GM18873 (cell line): ENCODE data around the gene SLC12A9.
"Not testable (repeated sequence)": the region's sequence is repeated elsewhere in the genome, so short reads cannot be mapped to it uniquely, and the experiment has no call there.

Experiments used
- ATAC-seq: cut with Tn5 transposase; IDR thresholded peaks from one replicate; pipeline ENCODE4 v1.9.1; 2021; ENCODE audit warnings: mild to moderate bottlenecking, moderate library complexity, moderate number of reproducible peaks; ENCODE audit not compliant: unreplicated experiment, low FRiP score

SLC12A9 gene

DNA sequence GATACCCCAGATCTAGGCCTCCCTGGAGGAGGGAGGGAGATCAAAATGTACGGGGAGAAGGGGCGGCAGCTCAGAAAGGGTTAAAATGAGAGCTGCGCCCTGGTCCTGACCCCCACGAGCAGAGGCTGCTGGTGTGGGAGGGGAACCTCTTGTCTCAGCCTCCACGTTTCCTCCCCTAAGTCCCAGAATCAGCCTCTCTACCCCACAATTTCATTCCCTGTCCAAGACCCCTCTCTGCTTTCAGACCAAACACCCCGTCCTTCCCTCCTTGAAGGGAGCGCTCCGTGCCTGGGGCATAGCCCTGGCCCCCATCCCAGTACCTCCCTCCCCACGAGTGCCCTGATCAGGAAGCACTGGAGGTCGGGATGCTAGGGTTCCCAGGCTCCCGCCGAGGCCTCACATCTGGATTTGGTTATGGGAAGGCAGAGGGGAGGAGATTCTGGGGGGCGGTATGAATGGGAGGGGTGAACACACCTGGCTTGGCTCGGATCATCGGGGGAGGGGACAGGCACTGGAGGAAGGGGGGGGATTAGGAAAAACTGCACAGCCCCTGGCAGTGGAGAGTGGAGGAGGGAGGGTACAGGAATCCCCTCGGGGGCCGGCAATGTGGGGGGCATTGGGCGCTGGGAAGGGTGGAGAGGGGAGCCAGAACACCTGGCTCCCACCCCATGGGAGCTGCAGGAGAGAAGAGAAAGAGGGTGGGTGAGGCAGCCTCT, 27.9 kb upstream of the SLC12A9 start:
- no peak for ATAC-seq

DNA sequence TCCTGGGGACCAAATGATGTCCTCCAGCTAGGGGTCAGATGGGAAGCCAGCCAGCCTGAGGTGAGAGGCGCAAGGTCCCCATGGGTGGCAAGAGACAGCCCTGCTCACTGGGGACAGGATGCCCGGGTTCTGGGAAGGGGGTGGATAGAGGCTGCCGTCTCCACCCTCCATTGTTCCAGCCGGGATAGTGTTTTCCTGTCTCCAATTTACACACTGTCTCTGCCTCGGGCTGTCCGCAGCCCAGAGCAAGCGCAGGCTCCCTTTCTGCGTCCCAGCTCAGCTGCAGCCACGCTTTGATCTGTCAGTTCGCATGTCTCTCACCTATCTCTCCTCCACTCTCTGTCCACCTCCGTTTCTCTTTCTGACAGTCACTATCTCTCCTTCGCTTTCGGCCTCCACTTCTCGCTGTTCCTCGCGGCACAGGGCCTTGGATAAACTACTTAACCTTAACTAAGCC, 27.3 kb upstream of the SLC12A9 start:
- ATAC-seq, result no peak

DNA sequence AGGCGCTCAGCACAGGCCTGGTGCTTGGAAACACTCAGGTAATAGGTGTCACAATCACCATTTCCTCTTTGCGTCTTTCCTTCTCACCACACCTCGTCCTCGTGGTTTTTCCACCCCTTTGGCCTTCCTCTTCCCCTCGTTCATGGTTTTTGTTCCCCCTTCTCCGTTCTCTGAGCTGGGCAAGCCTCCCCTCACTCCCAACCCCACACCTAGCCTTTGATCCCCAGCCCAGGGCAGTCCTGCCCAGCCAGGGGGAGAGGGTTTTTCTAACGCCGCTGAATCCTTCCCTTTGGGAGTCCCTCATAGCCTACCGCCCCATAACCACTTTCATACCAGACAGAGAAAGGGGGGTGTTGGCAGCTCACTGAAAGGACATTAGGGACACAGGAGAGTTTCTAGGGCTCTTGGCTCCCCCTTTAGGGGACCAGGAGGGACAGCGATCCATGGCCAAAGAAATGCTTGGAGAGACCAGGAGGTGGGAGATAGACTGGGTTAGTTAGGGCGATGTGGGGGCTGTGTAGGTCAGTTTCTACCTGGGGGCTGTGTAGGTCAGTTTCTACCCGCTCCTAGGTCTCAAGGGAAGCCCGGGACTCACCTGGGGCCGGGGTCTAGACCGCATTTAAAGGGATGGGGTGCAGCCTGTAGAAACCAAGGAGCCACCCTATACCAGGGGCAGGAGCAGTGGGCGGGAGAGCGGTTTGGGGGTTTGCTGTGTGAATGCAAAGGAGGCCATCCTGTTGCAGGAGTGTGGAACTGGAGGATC, 26.6 kb upstream of the SLC12A9 start:
- ATAC-seq, result no peak

DNA sequence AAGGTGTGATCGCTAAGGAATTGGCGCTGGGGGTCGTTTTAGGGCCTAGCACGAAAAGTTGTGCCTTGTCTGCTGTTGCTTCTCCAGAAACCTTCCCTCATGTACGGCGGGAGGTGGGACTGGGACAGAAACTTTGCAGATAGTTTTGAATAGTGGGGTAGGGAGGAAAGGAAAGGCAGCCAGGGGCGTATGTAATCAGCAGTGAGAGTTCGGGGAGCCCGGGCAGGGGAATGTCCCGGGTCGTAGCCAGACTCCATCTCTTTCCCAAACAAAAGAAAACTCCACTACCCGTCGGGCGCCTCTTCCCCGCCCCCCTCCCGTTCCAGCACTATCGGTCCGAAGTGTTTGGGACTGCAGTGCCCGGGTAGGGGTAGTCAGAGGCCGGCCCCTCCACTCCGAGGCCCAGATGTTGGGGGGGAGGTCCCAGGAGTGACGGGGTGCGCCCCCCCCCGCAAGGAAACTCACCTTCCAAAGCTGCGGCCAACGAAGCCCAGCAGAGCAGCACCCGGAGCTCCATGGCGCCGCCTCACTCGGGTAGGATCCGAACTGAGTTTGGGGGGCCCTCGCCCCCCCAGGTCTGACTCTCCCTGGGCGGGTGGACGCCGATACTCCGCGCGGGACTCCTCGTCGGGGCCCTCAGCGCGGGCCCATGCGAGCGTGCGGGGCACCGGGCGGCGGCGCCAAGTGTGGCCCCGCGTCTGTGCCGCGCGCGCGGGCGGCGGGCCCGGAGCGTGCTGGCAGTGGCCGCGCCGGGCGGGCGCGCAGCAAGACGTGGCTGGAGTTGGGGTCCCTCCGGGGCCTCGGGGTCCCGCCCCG, 25.8 kb upstream of the SLC12A9 start:
- ATAC-seq, result no peak

DNA sequence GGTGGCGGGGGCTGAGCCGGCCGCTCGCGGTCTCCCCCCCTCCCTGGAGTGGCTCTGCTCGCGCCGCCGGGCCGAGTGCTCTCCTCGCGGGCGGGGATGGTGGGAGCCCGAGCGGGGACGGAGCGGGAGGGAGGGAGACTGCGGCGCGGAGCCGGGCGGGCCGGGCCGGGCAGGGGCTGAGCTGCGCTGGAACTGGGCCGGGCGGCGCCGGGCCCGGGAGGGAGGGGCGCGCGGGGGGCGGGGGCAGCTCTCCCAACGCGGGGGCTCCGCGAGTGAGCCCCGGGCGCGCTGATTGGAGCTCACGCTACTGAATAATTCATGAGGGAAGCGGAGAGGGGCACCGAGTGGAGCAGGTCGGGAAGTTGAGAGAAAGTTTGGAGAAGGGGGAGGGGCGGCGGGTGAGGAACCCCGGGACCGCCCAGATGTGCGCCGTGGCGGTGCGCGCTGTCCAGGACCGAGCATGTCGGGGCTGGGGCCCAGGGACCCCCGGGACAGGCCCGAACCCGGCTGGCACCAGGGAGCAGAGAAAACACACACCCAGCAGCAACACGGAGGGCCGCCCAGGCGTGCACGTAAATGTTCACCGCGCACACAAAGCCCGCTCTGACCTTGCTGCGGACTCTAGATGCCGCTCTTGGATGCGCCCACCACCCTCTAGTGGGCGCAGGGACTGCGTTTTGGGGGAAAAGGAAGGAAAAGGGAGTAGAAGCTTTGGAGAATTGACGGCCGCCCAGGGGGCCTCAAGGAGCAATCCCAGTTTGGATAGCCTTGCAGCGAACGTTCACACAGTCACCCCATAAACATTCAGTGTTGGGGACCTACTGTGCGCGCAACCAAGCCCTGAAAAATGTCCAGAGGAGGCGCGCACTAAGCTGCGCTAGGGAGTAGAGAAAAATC, 24.9 kb upstream of the SLC12A9 start, which contains the start of gene EPHB4:
Gene EPHB4 (minus strand): TSS at position 194 of the 897 bp plus-strand sequence. CDS start 493 bp downstream, outside the sequence.
- no peak for ATAC-seq

DNA sequence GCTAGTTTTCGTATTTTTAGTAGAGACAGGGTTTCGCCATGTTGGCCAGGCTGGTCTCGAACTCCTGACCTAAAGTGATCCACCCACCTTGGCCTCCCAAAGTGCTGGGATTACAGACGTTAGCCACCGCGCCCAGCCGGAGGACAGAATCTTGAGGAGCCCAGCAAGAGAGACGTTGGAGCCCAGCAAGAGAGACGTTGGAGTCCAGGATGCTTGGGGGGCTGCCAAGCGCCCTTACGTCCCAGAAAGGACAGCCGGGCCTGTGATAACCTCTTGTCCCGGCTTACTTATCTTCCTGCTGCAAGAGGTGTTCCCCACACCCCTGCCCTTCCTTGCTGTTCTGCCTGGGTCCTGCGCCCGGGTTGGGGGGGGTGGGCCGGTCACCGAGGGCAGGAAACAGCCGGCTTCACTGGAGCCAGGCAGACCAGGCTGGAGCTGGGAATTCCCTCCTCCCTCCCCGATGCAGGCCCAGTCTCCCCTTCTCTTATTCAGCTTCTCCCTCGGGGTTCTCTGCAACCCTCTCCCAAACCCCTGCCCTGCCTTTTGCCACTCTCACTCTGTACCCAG, 23.3 kb upstream of the SLC12A9 start:
- no peak for ATAC-seq

DNA sequence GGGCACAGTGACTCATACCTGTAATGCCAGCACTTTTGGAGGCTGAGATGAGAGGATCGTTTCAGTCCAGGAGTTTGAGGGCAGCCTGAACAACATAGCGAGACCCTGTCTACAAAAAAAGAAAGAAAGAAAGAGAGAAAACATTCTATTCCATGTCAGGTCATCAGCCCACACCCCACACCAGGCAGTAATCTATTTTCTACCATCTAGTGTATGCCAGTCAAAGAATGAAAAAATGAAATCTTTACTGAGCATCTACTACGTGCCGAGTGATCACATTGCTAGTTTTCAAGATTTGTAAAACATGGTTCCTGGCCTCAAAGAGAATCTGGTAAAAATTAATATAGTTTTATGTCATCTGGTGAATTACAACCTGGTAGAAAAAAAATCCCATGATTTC, 22.1 kb upstream of the SLC12A9 start:
- no peak for ATAC-seq

DNA sequence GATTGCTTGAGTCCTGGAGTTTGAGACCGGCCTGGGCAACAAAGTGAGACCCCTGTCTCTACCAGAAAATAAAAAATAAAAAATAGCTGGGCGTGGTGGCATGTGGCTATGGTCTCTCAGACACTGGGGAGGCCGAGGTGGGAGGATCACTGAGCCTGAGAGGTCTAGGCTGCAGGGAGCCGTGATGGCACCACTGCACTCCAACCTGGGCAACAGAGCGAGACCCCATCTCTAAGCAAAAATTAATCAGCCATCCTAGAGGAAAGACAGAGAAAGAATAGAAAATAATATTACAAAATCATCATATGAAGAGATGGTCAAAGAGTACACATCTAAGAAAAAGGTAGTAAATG, 20.3 kb upstream of the SLC12A9 start:
- no peak for ATAC-seq

DNA sequence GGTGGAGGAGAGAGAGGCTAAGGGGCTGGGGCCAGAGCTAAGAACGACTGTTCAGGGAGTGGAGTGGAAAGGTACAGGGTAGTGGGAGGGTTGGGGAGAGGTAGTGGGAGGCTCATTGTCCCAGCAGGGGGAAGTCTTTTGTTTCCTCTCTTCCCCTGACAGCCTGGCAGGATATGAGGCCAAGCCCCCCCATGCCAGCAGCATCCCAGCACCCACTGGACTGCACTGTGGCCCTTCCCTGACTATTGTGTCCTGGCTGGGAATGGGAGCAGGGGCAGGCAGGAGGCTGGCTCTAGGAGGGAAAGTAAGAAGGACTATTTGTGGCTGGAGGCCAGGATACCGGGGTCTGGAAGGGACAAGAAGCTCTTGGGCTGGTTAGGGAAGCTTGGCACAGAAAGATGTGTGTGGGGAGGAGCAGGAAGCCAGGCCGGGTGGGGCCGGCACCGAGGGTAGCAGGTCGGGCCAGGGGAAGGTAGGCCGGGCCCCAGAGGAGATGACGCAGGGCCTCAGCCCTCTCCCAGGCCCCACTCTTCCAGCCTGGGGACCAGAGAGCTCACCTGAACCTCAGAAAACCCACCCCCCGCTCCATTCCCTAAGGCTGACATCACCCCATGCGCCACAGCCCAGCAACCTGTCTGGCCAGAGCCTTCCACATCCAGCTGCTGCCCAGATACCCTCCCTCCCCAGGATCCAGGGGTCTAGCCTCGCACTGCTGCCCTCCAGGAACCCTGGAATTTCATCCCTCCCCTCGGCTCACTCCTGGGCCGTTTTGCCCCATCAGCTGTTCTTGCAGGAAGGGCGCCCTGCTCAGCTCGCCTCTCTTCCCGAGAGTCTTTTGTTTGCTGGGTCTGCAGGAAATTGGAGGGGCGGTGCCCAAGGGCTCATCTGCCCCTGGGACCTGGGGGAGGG, 16.4 kb upstream of the SLC12A9 start:
- no peak for ATAC-seq

DNA sequence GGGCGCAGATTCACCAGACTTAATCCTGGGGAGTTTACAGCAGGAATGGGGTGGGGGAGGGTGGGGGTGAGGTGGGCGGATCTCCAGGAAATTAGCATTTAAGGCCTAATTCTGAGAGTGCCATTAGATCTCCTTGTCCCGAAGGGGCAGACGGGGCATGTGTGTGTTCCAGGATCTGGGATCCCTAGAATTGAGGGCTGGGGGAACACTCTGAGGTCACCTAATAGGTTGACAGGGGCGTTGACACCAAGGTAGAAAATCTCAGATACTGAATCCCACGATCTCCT, 15.8 kb upstream of the SLC12A9 start:
- ATAC-seq, result no peak

DNA sequence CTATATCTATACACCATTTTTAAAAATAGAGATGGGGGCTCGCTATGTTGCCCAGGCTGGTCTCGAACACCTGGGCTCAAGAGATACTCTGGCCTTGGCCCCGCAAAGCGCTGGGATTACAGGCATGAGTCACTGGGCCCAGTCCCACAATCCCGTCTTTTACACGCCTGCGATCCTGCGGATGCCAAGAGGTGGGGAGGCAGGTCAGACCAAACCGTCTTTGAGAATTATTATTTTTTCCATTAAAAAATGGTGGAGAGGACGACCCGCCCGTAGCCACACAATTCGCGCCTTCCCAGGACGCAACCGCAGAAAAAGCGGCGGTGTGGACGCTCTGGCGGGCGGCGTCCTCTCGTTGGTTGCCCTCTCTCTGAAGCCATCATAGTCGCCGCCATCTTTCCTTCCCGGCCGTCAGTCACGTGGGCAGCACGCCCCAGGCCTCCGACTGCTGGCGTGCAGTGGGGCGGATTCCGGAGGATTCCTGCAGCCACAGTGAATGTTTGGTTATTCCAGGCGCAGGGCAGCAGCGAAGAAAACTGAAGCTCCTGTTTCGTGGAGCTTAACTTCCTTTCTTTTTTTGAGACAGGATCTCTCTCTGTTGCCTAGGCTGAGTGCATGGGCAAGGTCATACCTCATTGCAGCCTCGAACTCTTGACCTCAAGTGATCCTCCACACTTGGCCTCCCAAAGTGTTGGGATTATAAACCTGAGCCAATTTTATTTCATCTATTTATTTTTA, 15.2 kb upstream of the SLC12A9 start:
- ATAC-seq, result no peak

DNA sequence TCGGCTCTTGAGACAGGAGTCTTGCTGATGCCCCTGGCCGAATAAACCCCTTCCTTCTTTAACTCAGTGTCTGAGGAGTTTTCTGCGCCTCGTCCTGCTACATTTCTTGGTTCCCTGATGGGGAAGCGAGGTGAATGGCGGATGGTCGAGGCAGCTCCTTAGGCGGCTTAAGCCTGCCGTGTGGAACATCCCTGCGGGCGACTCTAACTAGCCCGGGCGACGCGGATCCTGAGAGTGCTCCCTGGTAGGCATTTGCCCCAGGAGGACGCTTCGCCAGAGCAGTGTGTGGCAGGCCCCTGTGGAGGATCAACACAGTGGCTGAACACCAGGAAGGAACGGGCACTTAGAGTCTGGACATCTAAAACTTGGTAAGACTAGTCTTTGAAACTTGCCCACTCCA, 13.2 kb upstream of the SLC12A9 start:
- no peak for ATAC-seq

DNA sequence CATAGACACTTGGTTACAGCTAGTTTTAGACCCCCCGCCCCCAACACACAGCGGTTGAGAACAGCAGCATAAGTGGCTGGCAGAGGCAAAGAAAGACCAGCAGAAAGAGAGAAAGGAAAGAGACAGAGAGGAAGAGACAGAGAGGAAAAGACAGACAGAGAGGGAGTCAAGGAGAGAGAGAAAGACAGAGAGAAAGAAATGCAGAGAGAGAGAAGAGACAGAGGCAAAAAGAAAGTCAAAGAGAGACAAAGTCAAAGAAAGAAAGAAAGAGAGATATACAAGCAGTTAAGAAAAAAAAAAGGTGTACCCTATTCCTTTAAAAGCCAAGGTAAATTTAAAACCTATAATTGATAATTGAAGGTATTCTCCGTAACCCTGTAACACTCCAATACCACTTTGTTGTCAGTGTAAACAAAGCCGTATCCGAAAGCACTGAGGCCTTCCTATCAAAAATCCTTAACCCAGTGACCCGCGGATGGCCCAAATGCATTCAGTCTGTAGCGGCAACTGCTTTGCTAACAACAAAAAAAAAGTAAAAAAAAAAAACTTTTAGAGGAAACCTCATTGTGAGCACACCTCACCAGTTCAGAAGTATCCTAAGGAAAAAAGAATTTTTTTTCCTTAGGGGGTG, 11.9 kb upstream of the SLC12A9 start:
- ATAC-seq, result no peak

DNA sequence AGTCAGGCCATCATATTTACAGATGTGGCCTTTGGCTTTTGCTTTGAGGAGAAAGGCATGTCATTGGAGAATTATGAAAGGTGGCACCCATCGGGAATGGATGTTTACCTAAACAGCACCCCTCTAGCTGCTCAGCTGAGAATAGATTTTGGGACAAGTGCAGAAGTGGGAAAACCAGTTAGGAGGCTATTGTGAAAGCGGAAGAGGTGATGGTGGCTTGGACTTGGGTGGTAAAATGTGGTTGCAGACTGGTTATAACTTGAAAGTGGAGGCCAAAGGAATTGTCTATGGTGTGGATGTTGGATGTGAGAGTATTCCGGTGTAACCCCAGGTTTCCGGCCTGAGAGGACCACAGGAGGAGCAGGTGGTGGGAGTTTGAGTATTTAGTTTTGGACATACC, 5.2 kb upstream of the SLC12A9 start:
- no peak for ATAC-seq

DNA sequence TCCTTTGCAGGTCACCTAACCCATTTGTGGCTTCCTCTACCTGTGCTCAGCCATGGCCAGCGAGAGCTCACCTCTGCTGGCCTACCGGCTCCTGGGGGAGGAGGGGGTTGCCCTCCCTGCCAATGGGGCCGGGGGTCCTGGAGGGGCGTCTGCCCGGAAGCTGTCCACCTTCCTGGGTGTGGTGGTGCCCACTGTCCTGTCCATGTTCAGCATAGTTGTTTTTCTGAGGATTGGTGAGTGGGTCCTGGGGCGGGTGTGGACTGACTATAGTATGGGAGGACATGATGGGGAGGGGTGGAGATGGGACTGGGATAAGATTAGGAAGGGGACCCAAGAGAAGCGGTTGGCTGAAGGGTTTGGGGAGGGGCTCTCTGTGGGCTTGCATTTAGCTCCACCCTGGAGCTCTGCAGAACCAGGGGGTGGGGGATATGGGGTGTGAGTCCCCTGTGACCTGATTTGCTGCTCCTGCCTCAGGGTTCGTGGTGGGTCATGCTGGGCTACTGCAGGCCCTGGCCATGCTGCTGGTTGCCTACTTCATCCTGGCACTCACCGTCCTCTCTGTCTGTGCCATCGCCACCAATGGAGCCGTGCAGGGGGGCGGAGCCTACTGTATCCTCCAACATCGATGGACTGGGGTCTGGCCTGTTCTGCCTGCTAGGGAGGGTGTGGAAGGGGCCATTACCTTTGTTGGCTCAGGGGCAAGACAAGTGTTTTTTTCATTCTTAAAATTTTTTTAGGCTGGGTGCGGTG, 1.8 kb downstream of the SLC12A9 start:
- ATAC-seq, result no peak

DNA sequence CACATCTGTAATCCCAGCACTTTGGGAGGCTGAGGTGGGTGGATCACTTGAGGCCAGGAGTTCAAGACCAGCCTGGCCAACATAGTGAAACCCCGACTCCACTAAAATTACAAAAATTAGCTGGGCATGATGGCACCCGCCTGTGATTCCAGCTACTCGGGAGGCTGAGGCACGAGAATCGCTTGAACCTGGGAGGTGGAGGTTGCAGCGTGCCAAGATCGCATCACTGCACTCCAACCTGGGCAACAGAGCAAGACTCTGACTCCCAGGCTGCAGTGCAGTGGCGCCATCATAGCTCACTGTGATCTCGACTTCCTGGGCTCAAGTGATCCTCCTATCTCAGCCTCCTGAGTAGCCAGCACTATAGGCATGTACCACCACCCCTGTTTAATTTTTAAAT, 2.4 kb downstream of the SLC12A9 start:
- ATAC-seq, result not testable (repeated sequence)

DNA sequence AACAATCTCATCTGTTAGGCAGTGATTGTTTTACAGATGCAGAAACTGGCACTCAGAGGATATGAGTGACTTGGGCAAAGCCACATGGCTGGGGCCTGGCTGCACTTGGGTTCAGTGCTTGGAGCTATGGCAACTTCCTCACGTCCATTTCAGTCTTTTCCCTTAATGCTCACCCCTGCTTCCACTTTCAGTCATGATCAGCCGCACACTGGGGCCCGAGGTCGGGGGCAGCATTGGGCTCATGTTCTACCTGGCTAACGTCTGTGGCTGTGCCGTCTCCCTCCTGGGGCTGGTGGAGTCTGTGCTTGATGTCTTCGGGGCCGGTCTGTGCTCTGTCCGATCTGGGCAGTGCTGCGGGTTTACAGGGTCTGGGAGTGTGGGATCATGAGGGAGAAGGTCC, 3.0 kb downstream of the SLC12A9 start:
- no peak for ATAC-seq
